ENCODE data around the gene ABR. TPM values are rescaled to one million over a fixed set of nuclear protein-coding genes. Genes with fewer than 3 reads are reported as not detected.

The ABR gene
- total RNA-seq, 4 donors from 2014 or later, result 78.0 to 208 (median 106) TPM

DNA sequence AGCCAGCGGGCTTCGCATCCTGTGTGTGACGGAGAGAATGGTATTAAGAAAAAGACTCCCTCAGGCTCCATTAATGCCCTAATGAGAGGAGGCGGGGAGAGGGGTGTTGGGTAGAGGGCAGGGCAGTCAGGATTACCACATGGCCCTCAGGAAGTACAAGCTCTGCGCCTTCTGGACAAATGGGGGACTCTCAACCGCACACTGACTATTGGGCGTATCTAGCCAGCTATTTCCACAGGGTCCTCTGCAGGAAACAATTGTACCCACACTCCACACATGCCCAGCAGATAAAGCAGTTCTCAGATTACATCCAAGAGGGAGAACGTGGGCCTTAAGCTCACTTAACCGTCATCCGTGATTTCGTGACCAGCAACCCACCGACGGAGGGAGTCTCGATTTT lies 214.9 kb downstream of the ABR start:
- H3K27ac ChIP-seq, result no peak overlapping the region
- WGBS, result 78% methylated on average over 14 of the region's 14 CpGs
- TF ChIP-seq EP300 (IDR thresholded peaks at IDR 0.05) (no peak), CTCF (IDR thresholded peaks at IDR 0.05) (no peak), POLR2A (IDR thresholded peaks at IDR 0.05) (no peak), POLR2AphosphoS5 (IDR thresholded peaks at IDR 0.05) (no peak)

DNA sequence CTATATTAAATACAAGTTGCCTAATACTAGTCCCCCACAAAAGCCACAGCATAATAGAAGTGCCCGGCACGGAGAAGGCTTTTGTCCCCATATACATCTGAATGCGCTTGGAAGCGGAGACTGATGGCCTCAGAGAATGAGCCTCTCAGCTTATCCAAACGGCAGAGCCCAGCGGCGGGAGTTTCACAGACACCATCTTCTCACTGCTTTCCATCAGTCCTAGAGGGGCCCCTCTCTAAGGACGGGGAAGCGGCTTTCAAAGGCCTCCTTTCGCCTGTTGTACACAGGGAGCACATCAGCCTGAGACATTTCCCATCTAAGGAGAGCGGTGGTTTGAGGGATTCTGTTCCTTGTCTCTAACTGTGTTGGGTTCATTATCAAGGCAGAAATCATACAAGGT lies 217.1 kb downstream of the ABR start:
- peaks cover 6% of the 10 kb centered on the region for H3K4me1 ChIP-seq
- 89% methylated on average over 11 of the region's 11 CpGs for WGBS
- H3K4me3 ChIP-seq, result no peak overlapping the region
- no peaks in the 10 kb centered on the region for H3K36me3 ChIP-seq
- no peak overlapping the region for H3K27ac ChIP-seq
- TF ChIP-seq POLR2A (IDR thresholded peaks at IDR 0.05) (no peak), POLR2AphosphoS5 (IDR thresholded peaks at IDR 0.05) (no peak), CTCF (IDR thresholded peaks at IDR 0.05) (no peak), EP300 (IDR thresholded peaks at IDR 0.05) (no peak)
- no peaks in the 10 kb centered on the region for H3K27me3 ChIP-seq
- DNase-seq (ENCODE audit: low spot score in 2 of 2), result no peak
- H3K9me3 ChIP-seq, result no peaks in the 10 kb centered on the region

More for the DNA sequence above, 214.9 kb downstream of the ABR start:
- no peaks in the 10 kb centered on the region for H3K9me3 ChIP-seq
- H3K4me3 ChIP-seq, result no peak overlapping the region
- no peak for DNase-seq (ENCODE audit: low spot score in 2 of 2)
- H3K36me3 ChIP-seq, result no peaks in the 10 kb centered on the region
- H3K27me3 ChIP-seq, result no peaks in the 10 kb centered on the region
- H3K4me1 ChIP-seq, result peaks cover 6% of the 10 kb centered on the region

- H3K4me3 ChIP-seq, result no peak overlapping the region
- WGBS, result 88% methylated on average over 8 of the region's 8 CpGs
- H3K9me3 ChIP-seq, result no peaks in the 10 kb centered on the region
- no peaks in the 10 kb centered on the region for H3K27me3 ChIP-seq
- no peak for DNase-seq (ENCODE audit: low spot score in 2 of 2)
- H3K36me3 ChIP-seq, result no peaks in the 10 kb centered on the region
- TF ChIP-seq POLR2A (IDR thresholded peaks at IDR 0.05) (no peak), CTCF (IDR thresholded peaks at IDR 0.05) (no peak), EP300 (IDR thresholded peaks at IDR 0.05) (no peak), POLR2AphosphoS5 (IDR thresholded peaks at IDR 0.05) (no peak)
- H3K27ac ChIP-seq, result no peak overlapping the region
- H3K4me1 ChIP-seq, result peaks cover 6% of the 10 kb centered on the region
Measured at GRCh38 chr17:962166-962565, 217.6 kb downstream of the ABR start.

DNA sequence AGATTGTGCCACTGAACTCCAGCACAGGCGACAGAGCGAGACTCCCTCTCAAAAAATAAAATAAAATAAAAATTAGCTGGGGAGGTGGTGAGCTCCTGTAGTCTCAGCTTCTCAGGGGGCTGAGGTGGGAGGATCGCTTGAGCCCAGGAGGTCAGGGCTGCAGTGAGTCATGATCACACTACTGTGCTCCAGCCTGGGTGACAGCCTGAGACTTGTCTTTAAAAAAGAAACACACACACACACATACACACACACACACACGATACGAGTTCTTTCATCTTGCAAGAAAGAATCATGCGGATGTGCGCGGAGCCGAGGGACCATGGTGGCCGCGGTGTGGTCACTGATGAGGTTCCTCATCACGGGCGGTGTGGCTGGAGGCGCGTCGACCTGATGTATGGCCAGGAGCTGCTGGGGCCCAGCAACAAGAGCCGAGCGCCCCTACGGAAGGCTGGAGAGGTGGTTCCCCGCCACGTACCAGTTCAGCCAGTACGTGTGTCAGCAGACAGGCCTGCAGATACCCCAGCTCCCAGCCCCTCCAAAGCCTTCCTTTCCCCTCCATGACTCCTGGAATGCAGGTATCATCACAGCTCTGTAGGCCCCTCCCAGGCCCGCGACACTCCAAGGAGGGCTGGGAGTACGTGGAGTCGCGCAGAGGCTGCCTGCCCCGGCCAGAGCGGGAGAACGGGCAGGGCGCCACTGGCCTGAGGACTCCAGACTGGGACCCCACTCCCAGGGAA lies 220.9 kb downstream of the ABR start:
- H3K27me3 ChIP-seq, result no peaks in the 10 kb centered on the region
- 89% methylated on average over 31 of the region's 31 CpGs for WGBS
- H3K4me3 ChIP-seq, result no peak overlapping the region
- no peaks in the 10 kb centered on the region for H3K36me3 ChIP-seq
- no peak for TF ChIP-seq POLR2A (IDR thresholded peaks at IDR 0.05)
- no peak overlapping the region for H3K27ac ChIP-seq
- DNase-seq (ENCODE audit: low spot score in 2 of 2), result no peak
- no peaks in the 10 kb centered on the region for H3K9me3 ChIP-seq
- H3K4me1 ChIP-seq, result no peaks in the 10 kb centered on the region

DNA sequence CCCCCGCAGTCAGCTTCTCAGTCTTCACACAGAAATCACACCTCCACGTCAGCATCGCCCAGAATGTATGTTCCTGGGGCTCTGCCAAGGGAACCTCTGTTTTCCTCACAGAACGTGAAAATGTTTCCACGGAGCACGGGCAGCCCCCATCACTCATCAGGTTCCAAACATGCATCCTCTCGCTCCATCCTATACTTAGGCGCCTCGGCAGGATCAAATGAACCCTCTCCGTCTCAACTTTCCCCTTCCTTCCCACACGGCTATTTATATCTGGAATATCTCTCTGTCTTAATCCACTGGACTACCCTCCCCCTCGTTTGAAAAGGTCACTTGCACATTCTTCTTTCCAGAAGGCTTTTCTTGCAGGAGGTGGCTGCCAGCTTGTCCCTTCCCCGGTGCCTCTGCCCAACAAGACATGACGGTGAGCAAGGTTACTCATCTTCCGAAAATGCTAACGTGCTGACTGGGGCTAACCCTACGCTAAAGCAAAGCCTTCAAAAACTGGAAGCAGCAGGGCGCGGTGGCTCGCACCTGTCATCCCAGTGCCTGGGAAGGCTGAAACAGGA lies 221.8 kb downstream of the ABR start:
- no peak for TF ChIP-seq POLR2A (IDR thresholded peaks at IDR 0.05)
- no peak for TF ChIP-seq POLR2AphosphoS5 (IDR thresholded peaks at IDR 0.05)
- no peak for TF ChIP-seq CTCF (IDR thresholded peaks at IDR 0.05)
- Histone ChIP-seq H3K36me3 (no peaks in the 10 kb centered on the region), H3K27me3 (no peaks in the 10 kb centered on the region), H3K9me3 (no peaks in the 10 kb centered on the region), H3K4me3 (no peak overlapping the region), H3K4me1 (no peaks in the 10 kb centered on the region), H3K27ac (no peak overlapping the region)
- WGBS, result 85% methylated on average over 20 of the region's 20 CpGs
- DNase-seq (ENCODE audit: low spot score in 2 of 2), result no peak

Measured in suprapubic skin (tissue), 4 donors.